MCF 10A (cell line): ENCODE data around the gene ISCA1. TPM values are rescaled to one million over a fixed set of nuclear protein-coding genes. Genes with fewer than 3 reads are reported as not detected.
A peak's percentile ranks its signal among the peaks of the same experiment; 100 is the strongest.

Experiments used
- BruUV-seq: library from RNA; stranded (reverse); fragments of 400-500 nt; replicated peaks from 2 replicates; lab custom pipeline; 2021; lab: Mats Ljungman, UMichigan
- CTCF ChIA-PET: fragments of 300-600 bp; sonication (Branson Sonifier 250); formaldehyde crosslinking; extraction: SDS; loops from one replicate; lab custom pipeline; 2021; ENCODE audit warnings: antibody characterized with exemption, inconsistent platforms; lab: Yijun Ruan, JAX
- POLR2A ChIA-PET: fragments of 300-600, 350-650 bp; sonication (Branson Sonifier 250); formaldehyde crosslinking; extraction: SDS; loops from one replicate; lab custom pipeline; 2020; ENCODE audit warnings: antibody characterized with exemption, inconsistent platforms; lab: Yijun Ruan, JAX
- DNase-seq: peaks from one replicate; pipeline ENCODE4 v3.0.0-alpha.2; 2018; ENCODE audit not compliant: unreplicated experiment
- H3K27ac Mint-ChIP-seq: one replicate; pipeline ENCODE4 v1.8.0; 2022; ENCODE audit warnings: mild to moderate bottlenecking, low read depth, mixed read lengths; ENCODE audit not compliant: unreplicated experiment
- H3K27me3 Mint-ChIP-seq: one replicate; pipeline ENCODE4 v1.8.0; 2022; ENCODE audit warnings: mixed read lengths; ENCODE audit not compliant: insufficient read depth, unreplicated experiment
- H3K36me3 Mint-ChIP-seq: one replicate; pipeline ENCODE4 v1.8.0; 2022; ENCODE audit warnings: mild to moderate bottlenecking, moderate library complexity, mixed read lengths; ENCODE audit not compliant: insufficient read depth, unreplicated experiment
- H3K4me1 Mint-ChIP-seq: one replicate; pipeline ENCODE4 v1.8.0; 2022; ENCODE audit warnings: mixed read lengths; ENCODE audit not compliant: insufficient read depth, unreplicated experiment
- H3K4me3 Mint-ChIP-seq: one replicate; pipeline ENCODE4 v1.8.0; 2022; ENCODE audit warnings: mild to moderate bottlenecking, moderate library complexity, mixed read lengths; ENCODE audit not compliant: unreplicated experiment
- H3K9me3 Mint-ChIP-seq: one replicate; pipeline ENCODE4 v1.8.0; 2022; ENCODE audit warnings: mixed read lengths; ENCODE audit not compliant: unreplicated experiment
- CTCF ChIP-seq: fragments of 200-600 bp; IDR thresholded peaks from one replicate; pipeline ENCODE4 v1.8.0; 2022; ENCODE audit warnings: antibody characterized with exemption, mild to moderate bottlenecking; ENCODE audit not compliant: unreplicated experiment
- intact Hi-C: fragments of 100-400 bp; cut with micrococcal nuclease; formaldehyde crosslinking; loops from 2 replicates; pipeline ENCODE4 v1.14.1; 2022
- total RNA-seq: library from RNA; stranded (reverse); gene quantifications from 2 replicates; pipeline ENCODE4 v1.2.3, GENCODE V29; 2022

Gene ISCA1
- total RNA-seq, 1 experiment from 2014 or later: 31.1 TPM

- ChIA-PET CTCF (interaction anchor here (0.6 kb wide), 2 partner anchors 69 to 159 kb away, joined by 3 to 5 read pairs; no protein-coding TSS in a partner anchor), POLR2A (interaction anchor here (0.7 to 2.3 kb wide), 5 partner anchors 9 to 33 kb away, joined by 3 to 7 read pairs (median 4); partner anchors contain the start of gene ISCA1)
- no TSS peak for BruUV-seq
- peaks cover 3% of the 10 kb centered on the region for H3K4me1 Mint-ChIP-seq
- no peak for TF ChIP-seq CTCF
- no peak for DNase-seq
- H3K4me3 Mint-ChIP-seq: no peak overlapping the region
- no peak overlapping the region for H3K27ac Mint-ChIP-seq
- intact Hi-C loops: no loop called here
- H3K27me3 Mint-ChIP-seq: no peaks in the 10 kb centered on the region
- peaks cover 99% of the 10 kb centered on the region for H3K36me3 Mint-ChIP-seq
- no peaks in the 10 kb centered on the region for H3K9me3 Mint-ChIP-seq
These were observed 26.3 kb upstream of the ISCA1 start for GRCh38 chr9:86308687-86309086.

GRCh38 chr9:86304236-86304730, 21.9 kb upstream of the ISCA1 start:
- no peak for DNase-seq
- H3K27me3 Mint-ChIP-seq: no peaks in the 10 kb centered on the region
- H3K9me3 Mint-ChIP-seq: no peaks in the 10 kb centered on the region
- intact Hi-C loops: no loop called here
- peaks cover 96% of the 10 kb centered on the region for H3K36me3 Mint-ChIP-seq
- BruUV-seq: no TSS peak
- H3K4me1 Mint-ChIP-seq: peaks cover 23% of the 10 kb centered on the region
- no peak overlapping the region for H3K4me3 Mint-ChIP-seq
- H3K27ac Mint-ChIP-seq: peak overlapping the region; percentile 36
- POLR2A ChIA-PET: interaction anchor here (1.3 kb wide), 1 partner anchor 18 kb away, joined by 3 read pairs; no protein-coding TSS in a partner anchor
- CTCF ChIA-PET: no interaction called here
- no peak for TF ChIP-seq CTCF

GRCh38 chr9:86303316-86303975, 21.1 kb upstream of the ISCA1 start:
- peaks cover 23% of the 10 kb centered on the region for H3K4me1 Mint-ChIP-seq
- TF ChIP-seq CTCF: no peak
- H3K36me3 Mint-ChIP-seq: peaks cover 97% of the 10 kb centered on the region
- peak; percentile 74 for DNase-seq
- no peak overlapping the region for H3K4me3 Mint-ChIP-seq
- no peaks in the 10 kb centered on the region for H3K9me3 Mint-ChIP-seq
- no TSS peak for BruUV-seq
- intact Hi-C loops: no loop called here
- H3K27me3 Mint-ChIP-seq: no peaks in the 10 kb centered on the region
- H3K27ac Mint-ChIP-seq: peak overlapping the region; percentile 36
- ChIA-PET CTCF (no interaction called here), POLR2A (interaction anchor here (1.4 kb wide), 1 partner anchor 11 kb away, joined by 3 read pairs; no protein-coding TSS in a partner anchor)

GRCh38 chr9:86301686-86302085, 19.3 kb upstream of the ISCA1 start:
- no peaks in the 10 kb centered on the region for H3K9me3 Mint-ChIP-seq
- no TSS peak for BruUV-seq
- POLR2A ChIA-PET: interaction anchor here (0.6 to 1.2 kb wide), 2 partner anchors 19 to 105 kb away, joined by 3 read pairs; no protein-coding TSS in a partner anchor
- peak overlapping the region; percentile 49 for H3K27ac Mint-ChIP-seq
- DNase-seq: no peak
- intact Hi-C loops: no loop called here
- peaks cover 23% of the 10 kb centered on the region for H3K4me1 Mint-ChIP-seq
- no peak for TF ChIP-seq CTCF
- peaks cover 96% of the 10 kb centered on the region for H3K36me3 Mint-ChIP-seq
- H3K4me3 Mint-ChIP-seq: no peak overlapping the region
- CTCF ChIA-PET: no interaction called here
- no peaks in the 10 kb centered on the region for H3K27me3 Mint-ChIP-seq
